Osteocyte (in vitro differentiated cells): ENCODE results near the gene GRM3. TPM values are rescaled to one million over a fixed set of nuclear protein-coding genes. Genes with fewer than 3 reads are reported as not detected.

Experiments
- DNase-seq: peaks from one replicate; pipeline ENCODE4 v3.0.0; 2021; ENCODE audit warnings: mixed read lengths; ENCODE audit not compliant: unreplicated experiment; ENCODE audit errors: extremely low spot score
- H3K27ac Mint-ChIP-seq: one replicate; pipeline ENCODE4 v1.8.0; 2021; ENCODE audit warnings: mild to moderate bottlenecking, mixed read lengths; ENCODE audit not compliant: unreplicated experiment
- H3K27me3 Mint-ChIP-seq: one replicate; pipeline ENCODE4 v1.8.0; 2021; ENCODE audit warnings: mixed read lengths; ENCODE audit not compliant: unreplicated experiment
- H3K36me3 Mint-ChIP-seq: one replicate; pipeline ENCODE4 v1.8.0; 2021; ENCODE audit warnings: mixed read lengths; ENCODE audit not compliant: unreplicated experiment
- H3K4me1 Mint-ChIP-seq: one replicate; pipeline ENCODE4 v1.8.0; 2021; ENCODE audit warnings: mixed read lengths; ENCODE audit not compliant: unreplicated experiment
- H3K4me3 Mint-ChIP-seq: one replicate; pipeline ENCODE4 v1.8.0; 2021; ENCODE audit warnings: mild to moderate bottlenecking, moderate library complexity, mixed read lengths; ENCODE audit not compliant: unreplicated experiment
- H3K9me3 Mint-ChIP-seq: one replicate; pipeline ENCODE4 v1.8.0; 2021; ENCODE audit warnings: mixed read lengths; ENCODE audit not compliant: unreplicated experiment
- CTCF ChIP-seq: fragments of 200-600 bp; sonication (generic); IDR thresholded peaks from 2 replicates; pipeline ENCODE4 v1.5.0; 2021; ENCODE audit warnings: antibody characterized with exemption, mild to moderate bottlenecking, moderate library complexity
- total RNA-seq: library from RNA; stranded (reverse); gene quantifications from 2 replicates; pipeline ENCODE4 v1.2.1, GENCODE V29; 2021

Gene GRM3
- total RNA-seq, 1 donor from 2014 or later: not detected

- no peak for DNase-seq
- Mint-ChIP-seq H3K27me3 (peaks cover 50% of the 10 kb centered on the region), H3K36me3 (no peaks in the 10 kb centered on the region), H3K4me1 (peaks cover 16% of the 10 kb centered on the region), H3K9me3 (no peaks in the 10 kb centered on the region), H3K27ac (no peak overlapping the region), H3K4me3 (peak overlapping the region; percentile 52)
- no peak for TF ChIP-seq CTCF
Observed at GRCh38 chr7:86644282-86645224, 844 bp downstream of the GRM3 start.

DNA sequence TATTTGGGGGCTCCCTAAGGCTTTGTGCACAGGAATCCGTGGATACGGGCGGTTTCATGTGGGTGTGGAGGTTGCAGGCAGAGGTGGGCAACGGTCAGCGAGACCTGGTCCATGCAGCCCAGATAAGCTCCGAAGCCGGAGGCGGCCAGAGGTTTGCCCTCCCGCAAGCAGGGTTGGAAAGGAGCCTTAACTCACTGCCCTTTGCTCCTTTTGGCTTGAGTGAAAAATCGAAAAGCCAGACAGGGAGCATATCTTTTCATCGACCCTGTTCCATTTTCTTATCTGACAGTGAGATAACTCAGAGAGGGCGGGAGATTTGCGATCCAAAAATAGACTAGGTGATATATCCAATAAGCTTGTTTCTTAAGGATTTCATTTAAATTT, 1.5 kb downstream of the GRM3 start:
- Mint-ChIP-seq H3K27me3 (peaks cover 50% of the 10 kb centered on the region), H3K9me3 (no peaks in the 10 kb centered on the region), H3K4me3 (no peak overlapping the region), H3K36me3 (no peaks in the 10 kb centered on the region), H3K4me1 (peaks cover 16% of the 10 kb centered on the region), H3K27ac (no peak overlapping the region)
- TF ChIP-seq CTCF: no peak
- DNase-seq: no peak

- no peak overlapping the region for H3K27ac Mint-ChIP-seq
- TF ChIP-seq CTCF: no peak
- no peaks in the 10 kb centered on the region for H3K36me3 Mint-ChIP-seq
- no peak for DNase-seq
- H3K27me3 Mint-ChIP-seq: peaks cover 48% of the 10 kb centered on the region
- no peaks in the 10 kb centered on the region for H3K9me3 Mint-ChIP-seq
- H3K4me3 Mint-ChIP-seq: no peak overlapping the region
- peaks cover 16% of the 10 kb centered on the region for H3K4me1 Mint-ChIP-seq
Observed at GRCh38 chr7:86645676-86646276, 2.1 kb downstream of the GRM3 start.

- TF ChIP-seq CTCF: no peak
- Mint-ChIP-seq H3K4me3 (no peak overlapping the region), H3K36me3 (no peaks in the 10 kb centered on the region), H3K27ac (no peak overlapping the region), H3K4me1 (peaks cover 16% of the 10 kb centered on the region), H3K9me3 (no peaks in the 10 kb centered on the region), H3K27me3 (peaks cover 40% of the 10 kb centered on the region)
- DNase-seq: no peak
Observed at GRCh38 chr7:86647385-86648094, 3.8 kb downstream of the GRM3 start.

- Mint-ChIP-seq H3K4me1 (peaks cover 15% of the 10 kb centered on the region), H3K27ac (no peak overlapping the region), H3K27me3 (peaks cover 37% of the 10 kb centered on the region), H3K4me3 (no peak overlapping the region), H3K36me3 (no peaks in the 10 kb centered on the region), H3K9me3 (no peaks in the 10 kb centered on the region)
- DNase-seq: no peak
- TF ChIP-seq CTCF: no peak
Observed at GRCh38 chr7:86648169-86648568, 4.5 kb downstream of the GRM3 start.
